Endothelial cell of umbilical vein (primary cell): ENCODE data around the gene TNIK. TPM values are rescaled to one million over a fixed set of nuclear protein-coding genes. Genes with fewer than 3 reads are reported as not detected.

ENCODE experiments used
- BruUV-seq: library from RNA; stranded (reverse); fragments of 400-500 nt; replicated peaks from 2 replicates; lab custom pipeline; 2021; lab: Mats Ljungman, UMichigan
- CTCF ChIA-PET: fragments of 300-600, 350-600 bp; sonication (Branson Sonifier 250); formaldehyde crosslinking; loops from one replicate; lab custom pipeline; 2021; ENCODE audit warnings: antibody characterized with exemption, inconsistent platforms; lab: Charles Lee
- POLR2A ChIA-PET: fragments of 300-600, 350-600 bp; sonication (Branson Sonifier 250); formaldehyde crosslinking; loops from one replicate; lab custom pipeline; 2021; ENCODE audit warnings: antibody characterized with exemption, inconsistent platforms; lab: Charles Lee
- DNase-seq: peaks from one replicate; pipeline ENCODE4 v3.0.0-alpha.2; 2011; ENCODE audit warnings: low read depth, low spot score
- FAIRE-seq: peaks from 2 replicates; lab custom pipeline; 2011; peaks lifted over from hg19 to GRCh38; lab: Jason Lieb, UNC
- H2AFZ ChIP-seq: 2 replicates; pipeline ENCODE4 v1.6.0; 2012; ENCODE audit warnings: low read depth, low read length, control low read depth, inconsistent platforms
- H3K27ac ChIP-seq: 2 replicates; pipeline ENCODE4 v1.5.1; 2011; ENCODE audit warnings: low read depth, mild to moderate bottlenecking, control low read depth, low read length, moderate library complexity; ENCODE audit not compliant: insufficient read depth
- H3K27me3 ChIP-seq, 2 experiments: 2 replicates each; pipeline versions ENCODE4 v1.6.0 to v1.6.1; 2011; ENCODE audit warnings: low read length in 2 of 2, mixed read lengths in 1 of 2; ENCODE audit not compliant: control insufficient read depth in 2 of 2, insufficient read depth in 2 of 2
- H3K36me3 ChIP-seq, 2 experiments: 2 replicates in 1 of 2; 3 replicates in 1 of 2; pipeline ENCODE4 v1.5.1; 2011; ENCODE audit warnings: low read length in 2 of 2, mild to moderate bottlenecking in 1 of 2, moderate library complexity in 1 of 2; ENCODE audit not compliant: control insufficient read depth in 2 of 2, insufficient read depth in 2 of 2; ENCODE audit errors: extremely low read depth in 1 of 2
- H3K4me1 ChIP-seq: 3 replicates; pipeline ENCODE4 v1.5.1; 2011; ENCODE audit warnings: mild to moderate bottlenecking, low read length; ENCODE audit not compliant: control insufficient read depth, insufficient read depth; ENCODE audit errors: extremely low read depth
- H3K4me2 ChIP-seq: 2 replicates; pipeline ENCODE4 v1.6.1; 2011; ENCODE audit warnings: low read length, control low read depth, mixed read lengths; ENCODE audit not compliant: insufficient read depth
- H3K4me3 ChIP-seq, 3 experiments: fragments of 200-600 bp in 1 of 3; sonication (generic), shearing (Covaris generic) in 1 of 3; replicated peaks in 1 of 3; 2 replicates each; pipeline ENCODE4 v1.5.1; 2011 to 2016; ENCODE audit warnings: control low read depth in 3 of 3, low read length in 3 of 3, mild to moderate bottlenecking in 2 of 3, inconsistent platforms in 1 of 3, low read depth in 1 of 3, moderate library complexity in 1 of 3; ENCODE audit not compliant: insufficient read depth in 1 of 3
- H3K79me2 ChIP-seq: 2 replicates; pipeline ENCODE4 v1.6.0; 2012; ENCODE audit warnings: low read length, inconsistent platforms; ENCODE audit not compliant: control insufficient read depth, insufficient read depth
- H3K9ac ChIP-seq: replicated peaks from 2 replicates; pipeline ENCODE3; 2011; ENCODE audit warnings: low read length, control low read depth; ENCODE audit not compliant: insufficient read depth; ENCODE audit errors: extremely low read depth
- H3K9me1 ChIP-seq: replicated peaks from 3 replicates; pipeline ENCODE4 v1.6.0; 2011; ENCODE audit warnings: mild to moderate bottlenecking, low read length; ENCODE audit not compliant: control insufficient read depth, insufficient read depth; ENCODE audit errors: extremely low read depth
- H3K9me3 ChIP-seq: replicated peaks from 2 replicates; pipeline ENCODE4 v1.5.1; 2012; ENCODE audit warnings: low read length, inconsistent platforms; ENCODE audit not compliant: control insufficient read depth, insufficient read depth
- H4K20me1 ChIP-seq: replicated peaks from 2 replicates; pipeline ENCODE3; 2011; ENCODE audit warnings: mild to moderate bottlenecking, low read length; ENCODE audit not compliant: control insufficient read depth, insufficient read depth; ENCODE audit errors: extremely low read depth
- EZH2 ChIP-seq: IDR thresholded peaks from 2 replicates; pipeline ENCODE4 v1.6.1; 2012; ENCODE audit warnings: borderline replicate concordance, low read depth, mild to moderate bottlenecking, moderate library complexity, low read length, inconsistent platforms; ENCODE audit not compliant: severe bottlenecking
- FOS ChIP-seq: IDR thresholded peaks from 2 replicates; pipeline ENCODE4 v1.6.1; 2011; ENCODE audit warnings: mild to moderate bottlenecking, low read length, moderate library complexity, borderline replicate concordance; ENCODE audit not compliant: insufficient read depth
- GATA2 ChIP-seq: IDR thresholded peaks from 2 replicates; pipeline ENCODE4 v1.7.0; 2011; ENCODE audit warnings: low read depth, mild to moderate bottlenecking, moderate library complexity, mixed read lengths, low read length; ENCODE audit not compliant: insufficient read length, insufficient read depth
- JUN ChIP-seq: IDR thresholded peaks from 2 replicates; pipeline ENCODE4 v1.6.1; 2011; ENCODE audit warnings: borderline replicate concordance, low read depth; ENCODE audit not compliant: insufficient read length, insufficient read depth
- MYC ChIP-seq: IDR thresholded peaks from one replicate; pipeline ENCODE4 v1.6.1; 2011; ENCODE audit warnings: mild to moderate bottlenecking, low read depth, low read length
- POLR2A ChIP-seq: IDR thresholded peaks from 2 replicates; pipeline ENCODE4 v1.6.1; 2012; ENCODE audit warnings: low read depth, mild to moderate bottlenecking, control low read depth, low read length
- POLR2AphosphoS5 ChIP-seq: IDR thresholded peaks from 2 replicates; pipeline ENCODE4 v1.6.1; 2012; ENCODE audit warnings: low read depth, mild to moderate bottlenecking, control low read depth, low read length, moderate library complexity; ENCODE audit not compliant: insufficient read depth
- dilution Hi-C: fragments of 300-500 bp; cut with MboI; formaldehyde crosslinking; loops from one replicate; pipeline ENCODE4 v1.15.0; 2019; ENCODE audit warnings: low sequenced_read_pairs; ENCODE audit not compliant: extremely low pct_ligation_motif_present
- intact Hi-C: fragments of 100-400 bp; cut with micrococcal nuclease; formaldehyde crosslinking; loops from one replicate; pipeline ENCODE4 v1.10.0; 2022
- polyA plus RNA-seq, 4 experiments: library from polyadenylated mRNA; depleted of rRNA in 3 of 4; stranded (reverse) in 3 of 4; unstranded in 1 of 4; fragments of >200 nt; gene quantifications; 2 replicates each; pipeline versions ENCODE4 v1.2.1 to v1.2.3, GENCODE V29; 2011 to 2012; ENCODE audit warnings: missing spikeins in 1 of 4
- total RNA-seq: library from RNA; stranded (reverse); gene quantifications from 2 replicates; pipeline ENCODE4 v1.2.3, GENCODE V29; 2021
- TF ChIP-seq, protein P1 (sequence below), 2 donors: IDR thresholded peaks; 1 replicate in 1 of 2; 2 replicates in 1 of 2; pipeline ENCODE4 v1.5.1; 2011; ENCODE audit warnings: low read length in 2 of 2, mild to moderate bottlenecking in 2 of 2, moderate library complexity in 2 of 2, control low read depth in 1 of 2, inconsistent platforms in 1 of 2, low read depth in 1 of 2; ENCODE audit not compliant: insufficient read depth in 1 of 2; ENCODE audit errors: extremely low read depth in 1 of 2

The TNIK gene
- total and polyA plus RNA-seq, 2 donors (not counting 3 experiments of a cell fraction or from before 2014, with no cell fraction given), result 10.9 to 39.7 TPM

DNA sequence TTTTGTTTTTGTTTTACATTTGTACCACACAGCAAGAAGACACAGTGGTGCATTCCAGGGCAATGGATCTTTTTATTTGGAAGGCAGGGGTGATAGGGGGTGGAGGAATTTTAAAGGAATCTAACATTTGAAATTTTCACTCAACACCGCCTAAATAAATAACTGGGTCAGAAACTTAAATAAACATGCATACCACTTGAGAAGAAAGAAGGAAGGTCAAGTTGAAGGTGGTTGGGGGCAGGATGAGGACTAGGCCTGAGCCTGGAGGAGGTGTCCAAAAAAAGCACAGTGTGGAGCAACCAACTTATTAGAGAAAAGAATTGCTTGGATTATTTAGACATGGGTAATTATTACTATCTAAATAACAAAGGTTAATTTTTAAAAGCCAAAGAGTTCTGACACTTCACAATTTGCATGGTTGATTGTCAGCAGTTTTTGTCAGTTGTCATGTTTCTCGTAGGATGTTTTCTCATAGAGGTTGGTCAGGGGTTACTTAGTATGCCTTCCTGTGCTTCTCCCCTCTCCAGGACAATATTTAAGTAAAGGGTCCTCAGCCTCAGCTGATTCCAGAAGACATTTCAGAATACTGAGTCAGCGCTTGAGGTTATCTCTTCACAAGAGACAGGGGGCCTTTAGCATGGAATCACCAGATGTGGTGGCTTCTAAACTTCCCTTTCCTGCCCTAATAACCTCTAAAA, 260.0 kb downstream of the TNIK start:
- H3K36me3 ChIP-seq, result no peaks in the 10 kb centered on the region
- DNase-seq, result peak; percentile 47
- dilution Hi-C loops, result no loop called here
- H3K9ac ChIP-seq, result peak overlapping the region; percentile 36
- peak overlapping the region; percentile 23 for H3K4me2 ChIP-seq
- no TSS peak for BruUV-seq
- ChIA-PET POLR2A (no interaction called here), CTCF (interaction anchor here (1.2 kb wide), 2 partner anchors 11 to 366 kb away, joined by 3 to 5 read pairs; no protein-coding TSS in a partner anchor)
- FAIRE-seq, result peak; percentile 44
- H4K20me1 ChIP-seq, result no peaks in the 10 kb centered on the region
- no peak overlapping the region for H2AFZ ChIP-seq
- no peaks in the 10 kb centered on the region for H3K79me2 ChIP-seq
- peaks cover 62% of the 10 kb centered on the region for H3K4me1 ChIP-seq
- TF ChIP-seq FOS (peak; percentile 80), JUN (no peak), MYC (no peak), POLR2A (peak; percentile 27), GATA2 (peak; percentile 92), EZH2 (no peak), POLR2AphosphoS5 (peak; percentile 74)
- TF ChIP-seq, protein P1, sequence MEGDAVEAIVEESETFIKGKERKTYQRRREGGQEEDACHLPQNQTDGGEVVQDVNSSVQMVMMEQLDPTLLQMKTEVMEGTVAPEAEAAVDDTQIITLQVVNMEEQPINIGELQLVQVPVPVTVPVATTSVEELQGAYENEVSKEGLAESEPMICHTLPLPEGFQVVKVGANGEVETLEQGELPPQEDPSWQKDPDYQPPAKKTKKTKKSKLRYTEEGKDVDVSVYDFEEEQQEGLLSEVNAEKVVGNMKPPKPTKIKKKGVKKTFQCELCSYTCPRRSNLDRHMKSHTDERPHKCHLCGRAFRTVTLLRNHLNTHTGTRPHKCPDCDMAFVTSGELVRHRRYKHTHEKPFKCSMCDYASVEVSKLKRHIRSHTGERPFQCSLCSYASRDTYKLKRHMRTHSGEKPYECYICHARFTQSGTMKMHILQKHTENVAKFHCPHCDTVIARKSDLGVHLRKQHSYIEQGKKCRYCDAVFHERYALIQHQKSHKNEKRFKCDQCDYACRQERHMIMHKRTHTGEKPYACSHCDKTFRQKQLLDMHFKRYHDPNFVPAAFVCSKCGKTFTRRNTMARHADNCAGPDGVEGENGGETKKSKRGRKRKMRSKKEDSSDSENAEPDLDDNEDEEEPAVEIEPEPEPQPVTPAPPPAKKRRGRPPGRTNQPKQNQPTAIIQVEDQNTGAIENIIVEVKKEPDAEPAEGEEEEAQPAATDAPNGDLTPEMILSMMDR (IDR thresholded peaks at IDR 0.05; ENCODE audit: extremely low read depth in 1 of 2, insufficient read depth in 1 of 2, low read depth in 1 of 2, low read length in 2 of 2), result no peak
- H3K27ac ChIP-seq, result peak overlapping the region; percentile 62
- H3K9me1 ChIP-seq, result no peaks in the 10 kb centered on the region
- intact Hi-C loops, result no loop called here
- no peak overlapping the region for H3K4me3 ChIP-seq
- H3K9me3 ChIP-seq, result no peaks in the 10 kb centered on the region
- no peaks in the 10 kb centered on the region for H3K27me3 ChIP-seq
